HCT116 (cell line): ENCODE data around the gene TRIM72. TPM values are rescaled to one million over a fixed set of nuclear protein-coding genes. Genes with fewer than 3 reads are reported as not detected.
A peak's percentile ranks its signal among the peaks of the same experiment; 100 is the strongest.

Experiments used
- ATAC-seq: fragments of 200-7000 bp; cut with Tn5 transposase; 2 replicates; pipeline ENCODE4 v1.9.1; 2020; ENCODE audit warnings: mild to moderate bottlenecking, moderate library complexity
- BruUV-seq: library from RNA; stranded (reverse); fragments of 400-500 nt; replicated peaks from 2 replicates; lab custom pipeline; 2021; lab: Mats Ljungman, UMichigan
- CTCF ChIA-PET: fragments of 300-600 bp; sonication (Branson Sonifier 250); formaldehyde crosslinking; loops from one replicate; lab custom pipeline; 2021; ENCODE audit warnings: antibody characterized with exemption; lab: Charles Lee
- POLR2A ChIA-PET: fragments of 300-600, 350-600 bp; sonication (Branson Sonifier 250); formaldehyde crosslinking; loops from one replicate; lab custom pipeline; 2021; ENCODE audit warnings: antibody characterized with exemption; lab: Charles Lee
- RAD21 ChIA-PET, 2 experiments: fragments of 300-600 bp; sonication (Branson Sonifier 250); formaldehyde crosslinking; loops; one replicate each; lab custom pipeline; 2023; ENCODE audit warnings: low total read pairs in 2 of 2; ENCODE audit not compliant: uncharacterized antibody in 2 of 2, unreplicated experiment in 2 of 2, low non-redundant PET in 1 of 2; lab: Charles Lee
- DNase-seq: peaks from one replicate; pipeline ENCODE4 v3.0.0-alpha.2; 2010; ENCODE audit warnings: low read depth, low spot score
- H2AFZ ChIP-seq: fragments of 200-600 bp; shearing (Covaris generic), sonication (generic); 2 replicates; pipeline ENCODE4 v1.6.1; 2017; ENCODE audit warnings: low read depth, mixed run types, mixed read lengths, antibody characterized with exemption, low read length; ENCODE audit not compliant: poor library complexity, severe bottlenecking
- H3K27ac ChIP-seq: 2 replicates; pipeline ENCODE4 v1.5.1; 2012; ENCODE audit warnings: low read depth, low read length
- H3K27me3 ChIP-seq: fragments of 200-600 bp; sonication (generic); 2 replicates; pipeline ENCODE4 v1.6.1; 2016; ENCODE audit warnings: mixed run types, low read length, mixed read lengths; ENCODE audit not compliant: insufficient read depth
- H3K36me3 ChIP-seq, 2 experiments: fragments of 200-500 bp in 1 of 2; fragments of 200-600 bp in 1 of 2; sonication (Bioruptor generic) in 1 of 2; sonication (generic) in 1 of 2; 2 replicates each; pipeline versions ENCODE4 v1.5.1 to v1.6.1; 2014 to 2016; ENCODE audit warnings: low read length in 2 of 2, inconsistent platforms in 1 of 2, mixed read lengths in 1 of 2, mixed run types in 1 of 2; ENCODE audit not compliant: insufficient read depth in 2 of 2, control insufficient read depth in 1 of 2
- H3K4me1 ChIP-seq, 2 experiments: fragments of 200-600 bp in 1 of 2; sonication (generic) in 1 of 2; 2 replicates each; pipeline versions ENCODE4 v1.5.1 to v1.6.1; 2012 to 2017; ENCODE audit warnings: low read length in 2 of 2, inconsistent platforms in 1 of 2, mild to moderate bottlenecking in 1 of 2, mixed read lengths in 1 of 2, mixed run types in 1 of 2, moderate library complexity in 1 of 2; ENCODE audit not compliant: insufficient read depth in 2 of 2, control insufficient read depth in 1 of 2
- H3K4me2 ChIP-seq: fragments of 200-600 bp; sonication (generic); 2 replicates; pipeline ENCODE4 v1.6.1; 2017; ENCODE audit warnings: mixed run types, low read length, mixed read lengths
- H3K4me3 ChIP-seq, 2 experiments: fragments of 200-600 bp in 1 of 2; sonication (generic) in 1 of 2; replicated peaks in 1 of 2; 2 replicates each; pipeline ENCODE4 v1.5.1; 2011 to 2016; ENCODE audit warnings: low read length in 2 of 2, control low read depth in 1 of 2, low read depth in 1 of 2, mild to moderate bottlenecking in 1 of 2, mixed read lengths in 1 of 2, mixed run types in 1 of 2
- H3K79me2 ChIP-seq: fragments of 200-600 bp; sonication (generic); 2 replicates; pipeline ENCODE4 v1.6.1; 2017; ENCODE audit warnings: mild to moderate bottlenecking, mixed run types, low read length, moderate library complexity, mixed read lengths; ENCODE audit not compliant: insufficient read depth
- H3K9ac ChIP-seq: fragments of 200-600 bp; sonication (generic); 2 replicates; pipeline ENCODE4 v1.6.1; 2016; ENCODE audit warnings: low read length, mixed read lengths
- H3K9me2 ChIP-seq: fragments of 200-600 bp; sonication (generic), shearing (Covaris generic); 2 replicates; pipeline ENCODE4 v1.6.1; 2017; ENCODE audit warnings: mixed run types, mild to moderate bottlenecking, moderate library complexity; ENCODE audit not compliant: insufficient read depth
- H3K9me3 ChIP-seq, 2 experiments: fragments of 200-500 bp in 1 of 2; fragments of 200-600 bp in 1 of 2; sonication (Bioruptor generic) in 1 of 2; sonication (generic) in 1 of 2; 2 replicates each; pipeline ENCODE4 v1.6.1; 2014 to 2017; ENCODE audit warnings: low read length in 2 of 2, mixed read lengths in 2 of 2, inconsistent platforms in 1 of 2, low read depth in 1 of 2, mild to moderate bottlenecking in 1 of 2, mixed run types in 1 of 2, moderate library complexity in 1 of 2; ENCODE audit not compliant: control insufficient read depth in 1 of 2, insufficient read depth in 1 of 2
- H4K20me1 ChIP-seq: fragments of 200-600 bp; sonication (generic), shearing (Covaris generic); 2 replicates; pipeline ENCODE4 v1.6.1; 2017; ENCODE audit warnings: mixed run types, mild to moderate bottlenecking, moderate library complexity; ENCODE audit not compliant: insufficient read depth
- CBX3 ChIP-seq: IDR thresholded peaks from 2 replicates; pipeline ENCODE4 v1.6.1; 2012; ENCODE audit warnings: low read depth
- YY1 ChIP-seq: IDR thresholded peaks from 2 replicates; pipeline ENCODE4 v1.6.1; 2011; ENCODE audit warnings: low read length, low read depth, moderate library complexity, mild to moderate bottlenecking; ENCODE audit not compliant: insufficient replicate concordance; ENCODE audit errors: extremely low read depth
- ZNF274 ChIP-seq: fragments of 200-500 bp; sonication (Bioruptor generic); IDR thresholded peaks from 2 replicates; pipeline ENCODE4 v1.6.1; 2014; ENCODE audit warnings: mild to moderate bottlenecking, low read depth, low read length, inconsistent platforms
- intact Hi-C: fragments of 100-400 bp; cut with micrococcal nuclease; formaldehyde crosslinking; loops from 2 replicates; pipeline ENCODE4 v1.10.0; 2022
- total RNA-seq: library from RNA; stranded (reverse); gene quantifications from one replicate; pipeline ENCODE4 v1.2.1, GENCODE V29; 2021; ENCODE audit not compliant: unreplicated experiment
- TF ChIP-seq, protein P1 (sequence below): IDR thresholded peaks from 2 replicates; pipeline ENCODE4 v1.6.1; 2011; ENCODE audit warnings: mild to moderate bottlenecking, low read length, moderate library complexity; ENCODE audit not compliant: insufficient replicate concordance; ENCODE audit errors: extremely low read depth
- TF ChIP-seq, protein P2 (sequence below): IDR thresholded peaks from 2 replicates; pipeline ENCODE4 v1.6.1; 2012

TRIM72 gene
- total RNA-seq, 1 experiment from 2014 or later, result 43.8 TPM

DNA sequence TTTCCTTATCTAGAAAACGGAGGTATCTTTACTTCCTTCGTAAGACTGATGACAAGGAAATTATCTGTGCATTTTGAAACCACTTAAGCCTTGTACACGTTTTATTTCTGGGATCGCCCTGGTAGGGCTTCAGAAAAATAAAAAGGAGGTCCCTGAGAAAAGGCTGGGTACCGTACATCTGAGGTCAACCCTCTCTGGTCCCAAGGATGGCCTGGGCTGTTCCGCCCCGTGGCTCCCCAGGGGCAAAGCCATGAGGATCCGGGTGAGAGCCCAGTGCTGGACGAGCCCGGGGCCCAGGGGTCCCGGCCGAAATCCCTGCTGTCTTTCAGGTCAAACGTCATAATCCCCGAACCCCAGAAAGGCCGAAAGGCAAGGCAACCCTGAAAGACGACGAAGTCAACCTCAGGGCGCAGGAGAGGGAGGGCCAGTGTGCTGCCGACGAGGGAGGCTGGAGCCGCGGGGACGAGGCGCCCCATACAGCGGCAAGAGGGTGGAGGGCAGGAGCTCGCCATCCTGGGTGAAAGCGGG is 34.6 kb upstream of the TRIM72 start:
- H3K4me1 ChIP-seq, result peaks cover 10 to 26% of the 10 kb centered on the region in 2 experiments
- no peaks in the 10 kb centered on the region for H3K9me2 ChIP-seq
- no peak for TF ChIP-seq CBX3
- TF ChIP-seq, protein P1, sequence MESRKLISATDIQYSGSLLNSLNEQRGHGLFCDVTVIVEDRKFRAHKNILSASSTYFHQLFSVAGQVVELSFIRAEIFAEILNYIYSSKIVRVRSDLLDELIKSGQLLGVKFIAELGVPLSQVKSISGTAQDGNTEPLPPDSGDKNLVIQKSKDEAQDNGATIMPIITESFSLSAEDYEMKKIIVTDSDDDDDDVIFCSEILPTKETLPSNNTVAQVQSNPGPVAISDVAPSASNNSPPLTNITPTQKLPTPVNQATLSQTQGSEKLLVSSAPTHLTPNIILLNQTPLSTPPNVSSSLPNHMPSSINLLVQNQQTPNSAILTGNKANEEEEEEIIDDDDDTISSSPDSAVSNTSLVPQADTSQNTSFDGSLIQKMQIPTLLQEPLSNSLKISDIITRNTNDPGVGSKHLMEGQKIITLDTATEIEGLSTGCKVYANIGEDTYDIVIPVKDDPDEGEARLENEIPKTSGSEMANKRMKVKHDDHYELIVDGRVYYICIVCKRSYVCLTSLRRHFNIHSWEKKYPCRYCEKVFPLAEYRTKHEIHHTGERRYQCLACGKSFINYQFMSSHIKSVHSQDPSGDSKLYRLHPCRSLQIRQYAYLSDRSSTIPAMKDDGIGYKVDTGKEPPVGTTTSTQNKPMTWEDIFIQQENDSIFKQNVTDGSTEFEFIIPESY, result no peak
- TF ChIP-seq YY1, result no peak
- TF ChIP-seq, protein P2, sequence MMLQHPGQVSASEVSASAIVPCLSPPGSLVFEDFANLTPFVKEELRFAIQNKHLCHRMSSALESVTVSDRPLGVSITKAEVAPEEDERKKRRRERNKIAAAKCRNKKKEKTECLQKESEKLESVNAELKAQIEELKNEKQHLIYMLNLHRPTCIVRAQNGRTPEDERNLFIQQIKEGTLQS, result no peak
- TF ChIP-seq ZNF274, result no peak
- peak overlapping the region; percentile 92 for H3K4me2 ChIP-seq
- ChIA-PET RAD21 (no interaction called here), POLR2A (interaction anchor here (0.6 to 2.1 kb wide), 19 partner anchors 8 to 280 kb away, joined by 3 to 17 read pairs (median 4); partner anchors contain the start of genes ARMC5, HSD3B7, KAT8 and TRIM72), CTCF (no interaction called here)
- H2AFZ ChIP-seq, result peak overlapping the region; percentile 77
- no peak for DNase-seq
- H4K20me1 ChIP-seq, result peaks cover 34% of the 10 kb centered on the region
- H3K79me2 ChIP-seq, result peaks cover 43% of the 10 kb centered on the region
- peak overlapping the region; percentile 92 for H3K27ac ChIP-seq
- H3K36me3 ChIP-seq, result peaks cover 20 to 31% of the 10 kb centered on the region in 2 experiments
- ATAC-seq, result peak; percentile 14
- H3K27me3 ChIP-seq, result no peaks in the 10 kb centered on the region
- peak overlapping the region; percentile 90 to 93 for H3K4me3 ChIP-seq
- no peaks in the 10 kb centered on the region for H3K9me3 ChIP-seq
- BruUV-seq, result no TSS peak
- intact Hi-C loops, result no loop called here
- H3K9ac ChIP-seq, result peak overlapping the region; percentile 98
